ENCODE data around the gene PPP1R1B.

Gene PPP1R1B

GRCh38 chr17:39658760-39659159 is 32.0 kb downstream of the PPP1R1B start:
- no peak for DNase-seq

GRCh38 chr17:39659279-39660010 is 32.7 kb downstream of the PPP1R1B start:
- no peak for DNase-seq

- DNase-seq, result no peak
These were observed 33.2 kb downstream of the PPP1R1B start for GRCh38 chr17:39660011-39660360.

DNA sequence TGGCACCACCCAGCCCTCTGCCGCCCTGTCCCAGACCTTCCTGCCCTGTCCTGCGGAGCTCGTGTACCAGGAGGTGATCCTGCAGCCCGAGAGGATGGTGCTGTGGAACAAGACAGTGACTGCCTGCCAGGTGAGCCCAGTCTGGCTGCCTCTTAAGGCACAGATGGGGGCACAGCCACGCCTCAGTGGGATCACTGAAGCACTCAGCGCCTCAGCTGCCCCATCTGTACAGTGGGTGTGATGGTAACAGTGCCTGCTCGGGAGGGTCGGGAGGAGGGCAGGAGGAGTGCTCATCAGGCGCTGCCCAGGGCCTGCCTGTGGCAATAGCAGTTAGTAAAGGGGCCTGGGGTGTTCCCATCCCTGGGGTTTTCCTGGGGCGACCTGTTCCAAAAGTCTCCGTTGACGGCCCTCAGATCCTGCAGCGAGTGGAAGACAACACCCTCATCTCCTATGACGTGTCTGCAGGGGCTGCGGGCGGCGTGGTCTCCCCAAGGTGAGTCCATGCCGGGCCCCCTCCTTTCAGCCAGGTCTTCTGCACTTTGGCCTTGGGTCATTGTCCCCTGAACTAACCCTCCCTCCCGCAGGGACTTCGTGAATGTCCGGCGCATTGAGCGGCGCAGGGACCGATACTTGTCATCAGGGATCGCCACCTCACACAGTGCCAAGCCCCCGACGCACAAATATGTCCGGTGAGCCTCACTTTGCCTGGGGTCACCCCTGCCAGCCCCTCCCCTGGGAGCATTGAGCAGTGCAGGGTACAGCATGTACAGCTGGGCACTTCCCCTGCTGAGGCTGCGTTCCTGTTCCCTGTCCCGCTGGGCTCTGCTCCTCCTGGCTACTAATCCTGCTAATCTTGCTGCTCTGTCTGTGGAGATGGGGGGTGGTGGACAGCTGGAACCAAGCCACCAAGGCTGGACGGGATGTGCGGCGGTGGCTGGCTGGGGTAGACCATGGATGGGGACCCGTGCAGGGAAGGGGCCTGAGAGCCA is 33.9 kb downstream of the PPP1R1B start:
- no peak for DNase-seq

DNA sequence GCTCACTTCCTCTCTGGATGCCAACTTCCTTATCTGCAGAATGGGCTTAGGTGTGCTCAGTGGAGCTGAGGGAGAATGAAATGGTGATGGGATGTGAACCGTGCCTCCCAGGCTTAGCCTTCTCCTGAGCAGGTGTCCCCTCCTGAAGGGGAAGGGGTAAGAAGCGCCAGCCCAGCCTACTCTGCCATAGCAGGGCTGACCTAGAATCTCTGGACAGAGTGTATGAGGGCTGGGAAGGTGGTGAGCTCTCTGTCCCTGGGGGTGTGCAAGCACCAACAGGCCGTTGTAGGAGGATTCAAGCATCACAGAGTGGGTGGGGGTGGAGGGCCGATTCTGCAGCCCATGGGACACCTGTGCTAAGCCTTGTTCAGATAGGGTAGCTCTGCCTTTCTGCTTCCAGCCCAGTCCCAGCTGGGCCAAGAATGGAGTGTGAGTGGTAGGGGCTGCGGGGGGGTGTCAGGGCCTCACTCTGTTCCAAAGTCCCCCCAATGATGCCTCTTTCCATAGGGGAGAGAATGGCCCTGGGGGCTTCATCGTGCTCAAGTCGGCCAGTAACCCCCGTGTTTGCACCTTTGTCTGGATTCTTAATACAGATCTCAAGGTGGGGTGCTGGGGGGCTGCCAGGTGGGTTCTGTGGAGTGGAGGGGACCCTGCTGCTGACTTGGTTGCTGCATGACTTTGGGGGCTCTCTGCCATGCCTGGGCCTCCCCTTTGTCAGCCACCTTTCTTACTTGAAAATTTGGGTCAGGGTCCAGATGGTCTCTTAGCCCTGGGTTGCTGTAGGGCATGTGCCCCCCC is 35.2 kb downstream of the PPP1R1B start:
- DNase-seq, result no peak

DNA sequence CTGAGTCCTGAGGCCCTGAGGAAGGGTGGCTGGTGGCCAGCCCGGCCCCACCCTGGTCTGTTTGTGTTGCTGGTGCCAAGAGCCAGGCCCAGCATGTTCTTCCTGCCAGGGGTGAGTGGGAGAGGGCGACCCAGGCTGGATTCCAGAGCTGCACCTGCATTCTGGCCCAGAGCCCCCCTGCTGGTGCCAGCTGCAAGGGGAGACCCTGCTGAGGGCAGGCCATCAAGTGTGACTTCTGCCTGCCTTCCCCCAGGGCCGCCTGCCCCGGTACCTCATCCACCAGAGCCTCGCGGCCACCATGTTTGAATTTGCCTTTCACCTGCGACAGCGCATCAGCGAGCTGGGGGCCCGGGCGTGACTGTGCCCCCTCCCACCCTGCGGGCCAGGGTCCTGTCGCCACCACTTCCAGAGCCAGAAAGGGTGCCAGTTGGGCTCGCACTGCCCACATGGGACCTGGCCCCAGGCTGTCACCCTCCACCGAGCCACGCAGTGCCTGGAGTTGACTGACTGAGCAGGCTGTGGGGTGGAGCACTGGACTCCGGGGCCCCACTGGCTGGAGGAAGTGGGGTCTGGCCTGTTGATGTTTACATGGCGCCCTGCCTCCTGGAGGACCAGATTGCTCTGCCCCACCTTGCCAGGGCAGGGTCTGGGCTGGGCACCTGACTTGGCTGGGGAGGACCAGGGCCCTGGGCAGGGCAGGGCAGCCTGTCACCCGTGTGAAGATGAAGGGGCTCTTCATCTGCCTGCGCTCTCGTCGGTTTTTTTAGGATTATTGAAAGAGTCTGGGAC is 36.0 kb downstream of the PPP1R1B start:
- no peak for DNase-seq

- DNase-seq, result no peak
These were observed 36.6 kb downstream of the PPP1R1B start for GRCh38 chr17:39663340-39663687.

GRCh38 chr17:39663688-39664580 is 37.2 kb downstream of the PPP1R1B start:
- no peak for DNase-seq

- no peak for DNase-seq
These were observed 38.1 kb downstream of the PPP1R1B start, which contains the start of gene TCAP for GRCh38 chr17:39664581-39665561. Gene TCAP (plus strand): TSS chr17:39665349. CDS start chr17:39665360, 11 bp downstream.

DNA sequence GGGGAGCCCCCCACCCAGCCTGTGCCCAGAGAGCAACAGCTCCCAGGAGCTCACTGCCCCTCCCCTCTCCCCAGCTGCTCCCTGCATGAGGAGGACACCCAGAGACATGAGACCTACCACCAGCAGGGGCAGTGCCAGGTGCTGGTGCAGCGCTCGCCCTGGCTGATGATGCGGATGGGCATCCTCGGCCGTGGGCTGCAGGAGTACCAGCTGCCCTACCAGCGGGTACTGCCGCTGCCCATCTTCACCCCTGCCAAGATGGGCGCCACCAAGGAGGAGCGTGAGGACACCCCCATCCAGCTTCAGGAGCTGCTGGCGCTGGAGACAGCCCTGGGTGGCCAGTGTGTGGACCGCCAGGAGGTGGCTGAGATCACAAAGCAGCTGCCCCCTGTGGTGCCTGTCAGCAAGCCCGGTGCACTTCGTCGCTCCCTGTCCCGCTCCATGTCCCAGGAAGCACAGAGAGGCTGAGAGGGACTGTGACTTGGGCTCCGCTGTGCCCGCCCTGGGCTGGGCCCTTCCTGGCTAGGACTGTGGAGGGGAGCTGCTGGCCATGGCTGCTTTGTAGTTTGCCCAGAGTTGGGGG is 39.0 kb downstream of the PPP1R1B start:
- DNase-seq, result no peak

DNA sequence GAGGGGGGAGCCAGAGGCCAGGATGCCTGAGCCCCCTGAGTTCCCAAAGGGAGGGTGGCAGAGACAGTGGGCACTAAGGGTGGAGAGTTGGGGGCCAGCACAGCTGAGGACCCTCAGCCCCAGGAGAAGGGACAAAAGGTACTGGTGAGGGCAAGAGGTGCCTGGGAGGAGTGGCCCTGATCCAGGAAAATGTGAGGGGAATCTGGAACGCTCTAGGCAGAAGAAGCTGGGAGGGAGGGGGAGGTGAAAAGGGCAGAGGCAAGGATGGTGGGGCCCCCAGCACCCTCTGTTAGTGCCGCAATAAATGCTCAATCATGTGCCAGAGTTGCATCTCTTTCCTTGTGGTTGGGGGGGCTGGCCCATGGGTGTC is 39.5 kb downstream of the PPP1R1B start:
- no peak for DNase-seq

DNA sequence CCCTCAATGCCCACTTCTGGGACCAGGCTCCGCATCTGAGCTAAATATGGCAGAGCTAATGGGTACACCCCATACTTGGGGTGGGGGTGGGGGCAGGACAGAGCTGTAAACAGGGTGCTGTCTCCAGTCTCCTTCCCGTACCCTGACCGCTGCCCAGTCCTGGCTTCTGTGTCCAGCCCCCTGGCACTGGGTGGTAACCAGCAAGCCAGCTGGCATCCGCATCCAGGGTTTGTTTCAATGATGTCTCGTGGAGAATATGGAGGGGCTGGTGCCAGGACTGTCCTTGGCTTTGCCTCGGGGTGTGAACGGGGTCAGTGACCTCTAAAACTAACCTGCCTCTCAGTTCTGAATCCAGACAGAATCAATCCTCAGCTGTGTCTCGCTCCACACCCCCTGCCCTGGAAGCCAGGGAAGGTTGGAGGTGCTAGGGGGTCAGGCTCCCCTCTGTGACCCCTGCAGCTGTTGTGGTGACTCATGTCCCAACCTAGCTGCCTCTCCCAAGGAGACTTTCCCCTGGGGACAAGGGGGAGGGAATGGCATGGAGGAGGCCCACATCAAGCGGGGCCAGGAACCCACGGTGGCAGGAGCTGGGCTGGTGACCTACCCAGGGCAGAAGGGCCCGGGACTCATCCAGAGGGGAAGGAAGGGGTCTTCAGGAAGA is 40.0 kb downstream of the PPP1R1B start:
- no peak for DNase-seq

GRCh38 chr17:39667262-39667944 is 40.7 kb downstream of the PPP1R1B start:
- DNase-seq, result no peak

- no peak for DNase-seq
These were observed 41.5 kb downstream of the PPP1R1B start, which contains the start of gene PNMT for GRCh38 chr17:39667945-39668924. Gene PNMT (plus strand): TSS chr17:39668453. CDS start chr17:39668476, 23 bp downstream.

GRCh38 chr17:39669897-39670735 is 43.4 kb downstream of the PPP1R1B start:
- DNase-seq, result no peak

DNA sequence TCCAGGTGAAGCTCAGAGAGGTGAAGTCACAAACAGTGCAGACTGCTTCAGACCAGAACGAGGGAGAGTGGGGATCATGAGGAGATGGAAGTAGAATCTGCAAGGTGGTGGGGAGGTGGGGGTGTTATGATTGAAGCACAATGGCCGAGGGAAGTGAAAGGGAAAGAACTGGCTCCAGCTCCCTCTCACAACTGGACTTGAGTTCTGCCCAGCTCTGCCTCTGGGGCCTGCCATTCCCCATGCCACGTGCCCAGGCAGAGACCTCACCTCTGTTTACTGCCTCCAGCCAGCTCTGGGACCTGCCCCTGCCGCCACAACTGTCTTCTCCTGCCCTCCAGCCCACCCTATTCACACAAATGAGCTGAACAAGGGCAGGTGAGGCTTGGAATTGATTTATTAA is 44.0 kb downstream of the PPP1R1B start:
- no peak for DNase-seq

All from HCEC 1CT (cell line).